Measurements from ENCODE around the gene LRBA.
"Not testable (repeated sequence)": the region's sequence is repeated elsewhere in the genome, so short reads cannot be mapped to it uniquely, and the experiment has no call there.

The LRBA gene

GRCh38 chr4:150582146-150582872 is 432.8 kb downstream of the LRBA start, which contains the start of gene MAB21L2:
MAB21L2 (plus strand) TSS chr4:150582151; CDS start chr4:150583030, 879 bp downstream.
- no peak for DNase-seq

- DNase-seq, result no peak
Measured at GRCh38 chr4:150581641-150582051, 433.4 kb downstream of the LRBA start.

- no peak for DNase-seq
Measured at GRCh38 chr4:150581056-150581605, 434.0 kb downstream of the LRBA start.

GRCh38 chr4:150580306-150580705 is 434.8 kb downstream of the LRBA start:
- DNase-seq, result no peak

- DNase-seq, result no peak
Measured at GRCh38 chr4:150579551-150580234, 435.4 kb downstream of the LRBA start.

GRCh38 chr4:150578745-150579501 is 436.2 kb downstream of the LRBA start:
- no peak for DNase-seq

GRCh38 chr4:150577796-150578195 is 437.3 kb downstream of the LRBA start:
- no peak for DNase-seq

GRCh38 chr4:150574678-150575077 is 440.4 kb downstream of the LRBA start:
- DNase-seq, result no peak

GRCh38 chr4:150573534-150573933 is 441.6 kb downstream of the LRBA start:
- no peak for DNase-seq

- DNase-seq, result no peak
Measured at GRCh38 chr4:150572704-150573504, 442.2 kb downstream of the LRBA start.

GRCh38 chr4:150570862-150571261 is 444.2 kb downstream of the LRBA start:
- no peak for DNase-seq

- no peak for DNase-seq
Measured at GRCh38 chr4:150569998-150570535, 445.0 kb downstream of the LRBA start.

GRCh38 chr4:150569384-150569987 is 445.6 kb downstream of the LRBA start:
- DNase-seq, result no peak

- DNase-seq, result no peak
Measured at GRCh38 chr4:150567070-150567469, 448.0 kb downstream of the LRBA start.

- DNase-seq, result not testable (repeated sequence)
Measured at GRCh38 chr4:150564967-150565366, 450.1 kb downstream of the LRBA start.

- no peak for DNase-seq
Measured at GRCh38 chr4:150562751-150563150, 452.3 kb downstream of the LRBA start.

GRCh38 chr4:150562250-150562649 is 452.8 kb downstream of the LRBA start:
- no peak for DNase-seq

GRCh38 chr4:150561143-150561737 is 453.8 kb downstream of the LRBA start:
- DNase-seq, result no peak

- DNase-seq, result not testable (repeated sequence)
Measured at GRCh38 chr4:150557811-150558210, 457.3 kb downstream of the LRBA start.

- no peak for DNase-seq
Measured at GRCh38 chr4:150547154-150547838, 467.8 kb downstream of the LRBA start.

GRCh38 chr4:150546286-150546685 is 468.8 kb downstream of the LRBA start:
- no peak for DNase-seq
